Measurements from ENCODE around the gene RRP15. TPM values are rescaled to one million over a fixed set of nuclear protein-coding genes. Genes with fewer than 3 reads are reported as not detected.

RRP15 gene
- total and polyA plus RNA-seq, 2 of the 8 experiments (the other 6 are each of a cell fraction or from before 2014, with no cell fraction given), result 3.7 to 52.8 TPM

DNA sequence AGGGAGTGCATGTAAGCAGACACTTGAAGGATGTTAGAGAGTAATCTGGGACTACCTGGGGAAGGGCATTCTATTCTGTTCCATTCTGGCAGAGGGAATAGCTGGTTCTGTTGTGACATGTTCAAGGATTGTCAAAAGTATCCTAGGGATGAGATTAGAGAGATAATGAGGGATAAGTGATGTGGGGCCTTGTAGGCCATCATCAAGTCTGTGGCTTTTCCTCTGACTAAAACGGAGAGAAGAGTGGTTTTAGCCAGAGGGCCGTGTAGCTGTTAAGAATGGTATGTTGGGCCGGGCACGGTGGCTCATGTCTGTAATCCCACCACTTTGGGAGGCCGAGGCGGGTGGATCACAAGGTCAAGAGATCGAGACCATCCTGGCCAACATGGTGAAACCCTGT is 83.6 kb downstream of the RRP15 start:
- Histone ChIP-seq H3K79me2 (ENCODE audit: control insufficient read depth in 1 of 2, insufficient read depth in 2 of 2, low read length in 2 of 2) (no peaks in the 10 kb centered on the region), H3K27me3 (replicated peaks in 1 of 4; ENCODE audit: control insufficient read depth in 3 of 4, extremely low read depth in 1 of 4, insufficient read depth in 3 of 4, low read length in 3 of 4) (no peaks in the 10 kb centered on the region), H3K9ac (replicated peaks in 1 of 4; ENCODE audit: extremely low read depth in 1 of 4, low read depth in 3 of 4, low read length in 3 of 4) (no peak overlapping the region), H3K18ac (ENCODE audit: extremely low read depth, low read length) (no peak overlapping the region), H2BK120ac (replicated peaks; ENCODE audit: low read depth, low read length) (no peak overlapping the region), H3K4ac (replicated peaks; ENCODE audit: insufficient read length, low read depth, low read length) (no peak overlapping the region), H3K14ac (ENCODE audit: insufficient read length) (no peak overlapping the region), H3K9me3 (ENCODE audit: insufficient read depth in 2 of 2, low read depth in 1 of 2, low read length in 1 of 2) (no peaks in the 10 kb centered on the region), H2BK15ac (ENCODE audit: low read length) (no peak overlapping the region), H4K91ac (replicated peaks; ENCODE audit: insufficient read length, low read length) (no peak overlapping the region), H3K4me3 (ENCODE audit: extremely low read depth in 1 of 4, insufficient read depth in 2 of 4, low read depth in 3 of 4, low read length in 4 of 4) (no peak overlapping the region), H3K27ac (ENCODE audit: low read depth, low read length) (no peak overlapping the region), H2BK20ac (ENCODE audit: low read length) (no peak overlapping the region), H2AK5ac (ENCODE audit: low read depth, low read length) (no peak overlapping the region), H4K5ac (ENCODE audit: insufficient read length, low read depth, low read length) (no peak overlapping the region), H3K23me2 (ENCODE audit: low read depth, low read length) (no peaks in the 10 kb centered on the region), H3K23ac (ENCODE audit: insufficient read length) (no peak overlapping the region), H3K79me1 (ENCODE audit: low read depth, low read length) (no peaks in the 10 kb centered on the region), H3K4me2 (ENCODE audit: insufficient read depth in 1 of 2, low read depth in 2 of 2, low read length in 2 of 2) (no peak overlapping the region), H2BK12ac (ENCODE audit: low read depth, low read length) (no peak overlapping the region), H3K56ac (replicated peaks; ENCODE audit: insufficient read length, low read depth, low read length) (no peak overlapping the region), H3K36me3 (ENCODE audit: control insufficient read depth in 2 of 4, insufficient read depth in 4 of 4, low read length in 3 of 4) (no peaks in the 10 kb centered on the region), H4K8ac (ENCODE audit: extremely low read depth, insufficient read depth, low read length) (no peak overlapping the region), H2AFZ (ENCODE audit: low read length) (no peak overlapping the region), H4K20me1 (replicated peaks in 1 of 2; ENCODE audit: control insufficient read depth in 1 of 2, insufficient read depth in 2 of 2, low read length in 2 of 2) (no peaks in the 10 kb centered on the region), H3K4me1 (replicated peaks in 1 of 4; ENCODE audit: control insufficient read depth in 3 of 4, insufficient read depth in 4 of 4, low read length in 3 of 4) (peaks cover 0 to 2% (median 0%) of the 10 kb centered on the region in 4 experiments; a peak in 1 of 7 replicates), H2BK5ac (ENCODE audit: low read depth, low read length) (no peak overlapping the region)
- no peak for FAIRE-seq
- 99% methylated on average over 7 of the region's 7 CpGs; no CpG with 5 or more reads in 1 of the 2 experiments for WGBS, 2 experiments (ENCODE audit: extremely low coverage in 1 of 2, insufficient coverage in 1 of 2, insufficient read length in 1 of 2, insufficient replicate concordance in 2 of 2, low coverage in 1 of 2, low lambda C conversion rate in 2 of 2, missing lambda C conversion rate in 1 of 2)
- DNase-seq (ENCODE audit: low read depth in 1 of 2, low spot score in 2 of 2), result no peak
- ChIA-PET POLR2A (ENCODE audit: partially characterized antibody) (no interaction called here), CTCF (ENCODE audit: partially characterized antibody) (interaction anchor here (0.7 to 4.0 kb wide), 5 partner anchors 15 to 615 kb away, joined by 3 to 19 read pairs (median 4); no protein-coding TSS in a partner anchor)
- no peak for TF ChIP-seq USF2 (IDR thresholded peaks at IDR 0.05; ENCODE audit: low read length)
- TF ChIP-seq RXRA (IDR thresholded peaks at IDR 0.05; ENCODE audit: insufficient read depth, low read depth, low read length), result no peak
- no peak for TF ChIP-seq POLR2AphosphoS5 (IDR thresholded peaks at IDR 0.05; ENCODE audit: low read depth, low read length)
- no peak for TF ChIP-seq NANOG (IDR thresholded peaks at IDR 0.05; ENCODE audit: insufficient read depth, low read depth, low read length, poor library complexity, severe bottlenecking)
- TF ChIP-seq SIN3A (conservative IDR thresholded peaks at IDR 0.05 in 1 of 2, IDR thresholded peaks at IDR 0.05 in 1 of 2; ENCODE audit: low read depth in 1 of 2, low read length in 2 of 2), result no peak
- no peak for TF ChIP-seq RFX5 (IDR thresholded peaks at IDR 0.05; ENCODE audit: borderline replicate concordance, low read depth, low read length)
- TF ChIP-seq, protein P1, sequence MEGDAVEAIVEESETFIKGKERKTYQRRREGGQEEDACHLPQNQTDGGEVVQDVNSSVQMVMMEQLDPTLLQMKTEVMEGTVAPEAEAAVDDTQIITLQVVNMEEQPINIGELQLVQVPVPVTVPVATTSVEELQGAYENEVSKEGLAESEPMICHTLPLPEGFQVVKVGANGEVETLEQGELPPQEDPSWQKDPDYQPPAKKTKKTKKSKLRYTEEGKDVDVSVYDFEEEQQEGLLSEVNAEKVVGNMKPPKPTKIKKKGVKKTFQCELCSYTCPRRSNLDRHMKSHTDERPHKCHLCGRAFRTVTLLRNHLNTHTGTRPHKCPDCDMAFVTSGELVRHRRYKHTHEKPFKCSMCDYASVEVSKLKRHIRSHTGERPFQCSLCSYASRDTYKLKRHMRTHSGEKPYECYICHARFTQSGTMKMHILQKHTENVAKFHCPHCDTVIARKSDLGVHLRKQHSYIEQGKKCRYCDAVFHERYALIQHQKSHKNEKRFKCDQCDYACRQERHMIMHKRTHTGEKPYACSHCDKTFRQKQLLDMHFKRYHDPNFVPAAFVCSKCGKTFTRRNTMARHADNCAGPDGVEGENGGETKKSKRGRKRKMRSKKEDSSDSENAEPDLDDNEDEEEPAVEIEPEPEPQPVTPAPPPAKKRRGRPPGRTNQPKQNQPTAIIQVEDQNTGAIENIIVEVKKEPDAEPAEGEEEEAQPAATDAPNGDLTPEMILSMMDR (IDR thresholded peaks at IDR 0.05; ENCODE audit: control extremely low read depth in 1 of 3, insufficient read depth in 1 of 3, low read depth in 1 of 3, low read length in 3 of 3), result no peak
- TF ChIP-seq SIX5 (IDR thresholded peaks at IDR 0.05; ENCODE audit: low read depth, low read length), result no peak
- TF ChIP-seq EZH2 (IDR thresholded peaks at IDR 0.05; ENCODE audit: low read depth, low read length, severe bottlenecking), result no peak

Data from H1 (cell line).